Smooth muscle cell (in vitro differentiated cells): ENCODE measurements around the gene ABLIM1. TPM values are rescaled to one million over a fixed set of nuclear protein-coding genes. Genes with fewer than 3 reads are reported as not detected.

Experiments
- DNase-seq: peaks from one replicate; lab custom pipeline; 2025; ENCODE audit not compliant: unreplicated experiment; lab: John Stamatoyannopoulos, UW
- H2AFZ ChIP-seq: fragments of 200-600 bp; sonication (generic); 2 replicates; pipeline ENCODE4 v1.6.0; 2016; ENCODE audit warnings: antibody characterized with exemption, low read depth, mild to moderate bottlenecking
- H3F3A ChIP-seq: fragments of 200-600 bp; sonication (generic); 2 replicates; pipeline ENCODE4 v1.6.0; 2017; ENCODE audit warnings: antibody characterized with exemption, low read depth
- H3K27ac ChIP-seq: fragments of 200-600 bp; sonication (generic); 2 replicates; pipeline ENCODE4 v1.5.1; 2016; ENCODE audit warnings: low read depth, mild to moderate bottlenecking
- H3K27me3 ChIP-seq: fragments of 200-600 bp; sonication (generic); 2 replicates; pipeline ENCODE4 v1.6.1; 2016; ENCODE audit warnings: low read depth, mild to moderate bottlenecking
- H3K36me3 ChIP-seq: fragments of 200-600 bp; sonication (generic); 2 replicates; pipeline ENCODE4 v1.5.1; 2016; ENCODE audit warnings: low read depth
- H3K4me1 ChIP-seq: fragments of 200-600 bp; sonication (generic); 2 replicates; pipeline ENCODE4 v1.5.1; 2016; ENCODE audit warnings: low read depth
- H3K4me2 ChIP-seq: fragments of 200-600 bp; sonication (generic); 2 replicates; pipeline ENCODE4 v1.6.0; 2016; ENCODE audit warnings: mild to moderate bottlenecking
- H3K4me3 ChIP-seq: fragments of 200-600 bp; sonication (generic); 2 replicates; pipeline ENCODE4 v1.5.1; 2016; ENCODE audit warnings: mild to moderate bottlenecking
- H3K79me2 ChIP-seq: fragments of 200-600 bp; sonication (generic); 2 replicates; pipeline ENCODE4 v1.6.0; 2016; ENCODE audit warnings: low read depth, mild to moderate bottlenecking
- H3K9ac ChIP-seq: fragments of 200-600 bp; sonication (generic); 2 replicates; pipeline ENCODE4 v1.6.0; 2016; ENCODE audit warnings: low read depth
- H3K9me3 ChIP-seq: fragments of 200-600 bp; sonication (generic); replicated peaks from 2 replicates; pipeline ENCODE4 v1.5.1; 2016; ENCODE audit warnings: low read depth
- H4K20me1 ChIP-seq: fragments of 200-600 bp; sonication (generic); 2 replicates; pipeline ENCODE4 v1.6.0; 2016; ENCODE audit warnings: low read depth
- WGBS: methylation state at CpG from one replicate; pipeline ENCODE4 v1.1.7; 2016; ENCODE audit warnings: low lambda C conversion rate; 5-methylcytosine and 5-hydroxymethylcytosine counted together
- polyA plus RNA-seq: library from polyadenylated mRNA; unstranded; fragments of >200 nt; fragmentation: Nextera tagmentation; extraction: Ambion mirVana; gene quantifications from 2 replicates; pipeline ENCODE4 v1.2.1, GENCODE V29; 2016
- total RNA-seq: library from RNA; depleted of rRNA; stranded (reverse); fragments of >200 nt; gene quantifications from 2 replicates; pipeline ENCODE4 v1.2.3, GENCODE V29; 2014
- TF ChIP-seq, protein P1 (sequence below): fragments of 200-600 bp; sonication (generic); IDR thresholded peaks from 2 replicates; pipeline ENCODE4 v1.5.1; 2017; ENCODE audit warnings: borderline replicate concordance, mild to moderate bottlenecking, antibody characterized with exemption; ENCODE audit not compliant: insufficient read depth, poor library complexity, severe bottlenecking

The ABLIM1 gene
- total and polyA plus RNA-seq, 2 experiments from 2014 or later, result 1.6 to 17.6 TPM

DNA sequence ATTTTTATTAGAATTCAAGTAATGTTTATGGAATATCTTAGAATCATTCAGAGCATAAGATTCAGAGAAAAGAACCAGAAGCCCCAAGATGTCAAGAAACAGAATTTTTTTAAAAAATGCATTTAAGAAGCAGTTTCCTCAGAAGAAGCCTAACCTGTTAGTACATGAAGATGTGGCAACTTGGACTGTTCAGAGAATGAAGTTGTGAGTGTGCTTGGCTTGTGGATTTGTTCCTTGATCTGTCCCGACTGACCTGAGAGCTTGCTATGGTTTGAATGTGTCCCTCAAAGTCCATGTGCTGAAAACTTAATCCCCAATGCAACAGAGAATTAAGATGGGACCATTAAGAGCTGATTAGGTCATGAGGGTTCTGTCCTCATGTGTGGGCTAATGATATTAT lies 240.0 kb downstream of the ABLIM1 start:
- no peak for DNase-seq
- Histone ChIP-seq H3K36me3 (no peaks in the 10 kb centered on the region), H2AFZ (no peak overlapping the region), H3K4me3 (no peak overlapping the region), H3K27me3 (no peaks in the 10 kb centered on the region), H3K4me1 (no peaks in the 10 kb centered on the region), H3K4me2 (no peak overlapping the region), H3F3A (no peaks in the 10 kb centered on the region), H4K20me1 (no peaks in the 10 kb centered on the region), H3K9me3 (no peaks in the 10 kb centered on the region), H3K9ac (no peak overlapping the region), H3K79me2 (no peaks in the 10 kb centered on the region), H3K27ac (no peak overlapping the region)
- WGBS, result 62% methylated on average over 1 of the region's 1 CpG
- TF ChIP-seq, protein P1, sequence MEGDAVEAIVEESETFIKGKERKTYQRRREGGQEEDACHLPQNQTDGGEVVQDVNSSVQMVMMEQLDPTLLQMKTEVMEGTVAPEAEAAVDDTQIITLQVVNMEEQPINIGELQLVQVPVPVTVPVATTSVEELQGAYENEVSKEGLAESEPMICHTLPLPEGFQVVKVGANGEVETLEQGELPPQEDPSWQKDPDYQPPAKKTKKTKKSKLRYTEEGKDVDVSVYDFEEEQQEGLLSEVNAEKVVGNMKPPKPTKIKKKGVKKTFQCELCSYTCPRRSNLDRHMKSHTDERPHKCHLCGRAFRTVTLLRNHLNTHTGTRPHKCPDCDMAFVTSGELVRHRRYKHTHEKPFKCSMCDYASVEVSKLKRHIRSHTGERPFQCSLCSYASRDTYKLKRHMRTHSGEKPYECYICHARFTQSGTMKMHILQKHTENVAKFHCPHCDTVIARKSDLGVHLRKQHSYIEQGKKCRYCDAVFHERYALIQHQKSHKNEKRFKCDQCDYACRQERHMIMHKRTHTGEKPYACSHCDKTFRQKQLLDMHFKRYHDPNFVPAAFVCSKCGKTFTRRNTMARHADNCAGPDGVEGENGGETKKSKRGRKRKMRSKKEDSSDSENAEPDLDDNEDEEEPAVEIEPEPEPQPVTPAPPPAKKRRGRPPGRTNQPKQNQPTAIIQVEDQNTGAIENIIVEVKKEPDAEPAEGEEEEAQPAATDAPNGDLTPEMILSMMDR, result no peak

DNA sequence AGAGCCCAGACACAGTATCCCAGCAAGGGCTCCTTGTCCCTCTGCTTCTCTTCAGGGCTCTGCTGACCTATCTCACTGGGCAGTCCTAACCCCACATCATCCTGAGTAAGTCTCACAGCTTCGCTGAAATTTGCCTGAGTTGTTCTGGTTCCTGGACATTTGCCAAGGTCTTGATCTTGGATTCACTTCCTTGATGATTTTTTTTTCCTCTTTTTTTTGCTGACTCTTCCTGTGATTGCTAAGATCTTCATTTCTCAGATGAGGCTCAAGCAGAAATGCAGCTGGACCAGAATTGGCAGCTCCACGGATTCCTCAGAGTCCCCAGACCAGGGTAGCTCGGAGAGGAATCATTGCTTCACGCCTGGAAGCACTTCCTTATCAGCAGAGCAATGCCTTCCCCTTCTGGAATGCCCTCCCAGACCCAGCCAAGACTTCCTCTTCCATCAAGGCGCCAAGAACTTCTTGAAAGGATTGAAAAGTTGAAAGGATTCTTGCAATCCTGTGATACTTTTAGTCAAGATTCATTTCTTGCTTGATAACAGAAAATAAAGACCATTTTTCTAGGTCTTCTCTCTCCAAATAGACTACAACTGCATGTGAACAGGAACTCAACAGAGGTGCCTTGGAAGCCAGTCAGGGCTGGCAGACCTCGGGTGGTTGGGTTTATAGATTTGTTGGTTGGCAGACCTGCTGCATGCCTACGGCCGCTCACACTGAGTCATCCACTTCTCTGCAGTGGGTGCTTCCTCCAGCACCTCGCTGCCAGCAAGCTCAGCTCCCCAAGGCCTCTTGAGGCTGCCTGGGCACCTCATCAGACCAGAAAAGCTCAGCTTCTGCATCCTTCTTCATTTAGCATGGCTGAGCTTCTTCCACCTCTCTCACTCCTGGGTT lies 244.9 kb downstream of the ABLIM1 start:
- H4K20me1 ChIP-seq, result no peaks in the 10 kb centered on the region
- H3K4me2 ChIP-seq, result peak overlapping the region; percentile 6
- 41% methylated on average over 9 of the region's 9 CpGs for WGBS
- no peaks in the 10 kb centered on the region for H3K4me1 ChIP-seq
- TF ChIP-seq, protein P1, result no peak
- H2AFZ ChIP-seq, result no peak overlapping the region
- no peaks in the 10 kb centered on the region for H3K9me3 ChIP-seq
- H3K27ac ChIP-seq, result no peak overlapping the region
- H3F3A ChIP-seq, result peaks cover 5% of the 10 kb centered on the region
- no peak overlapping the region for H3K9ac ChIP-seq
- H3K27me3 ChIP-seq, result no peaks in the 10 kb centered on the region
- H3K36me3 ChIP-seq, result no peaks in the 10 kb centered on the region
- H3K79me2 ChIP-seq, result no peaks in the 10 kb centered on the region
- no peak for DNase-seq
- H3K4me3 ChIP-seq, result no peak overlapping the region

DNA sequence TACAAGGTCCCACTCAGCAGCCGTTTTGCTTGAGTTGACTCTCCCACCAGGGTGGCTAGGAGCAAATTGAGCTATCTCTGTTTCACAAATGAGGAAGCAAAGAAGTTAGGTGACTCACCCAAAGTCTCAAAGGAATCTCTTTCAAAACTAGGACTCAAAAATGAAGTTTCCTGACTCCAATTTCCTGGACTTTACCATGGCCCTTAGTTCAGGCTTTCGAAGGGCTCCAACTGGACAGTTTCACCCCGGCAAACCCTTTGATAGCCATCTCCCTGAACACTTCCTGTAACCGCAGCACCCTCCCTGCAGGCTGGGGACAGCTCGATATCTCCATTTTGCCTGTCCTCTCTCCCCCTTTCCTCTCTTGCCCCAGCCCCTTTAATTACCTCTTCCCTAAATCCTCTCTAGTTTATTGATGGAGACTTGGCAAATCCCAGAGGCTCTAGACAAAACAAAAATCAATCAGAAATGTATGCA lies 249.1 kb downstream of the ABLIM1 start:
- no peaks in the 10 kb centered on the region for H3K4me1 ChIP-seq
- 39% methylated on average over 5 of the region's 5 CpGs for WGBS
- no peaks in the 10 kb centered on the region for H3K9me3 ChIP-seq
- no peaks in the 10 kb centered on the region for H3K79me2 ChIP-seq
- no peak overlapping the region for H3K27ac ChIP-seq
- no peaks in the 10 kb centered on the region for H3K36me3 ChIP-seq
- H4K20me1 ChIP-seq, result no peaks in the 10 kb centered on the region
- no peak overlapping the region for H2AFZ ChIP-seq
- H3K27me3 ChIP-seq, result no peaks in the 10 kb centered on the region
- TF ChIP-seq, protein P1, result no peak
- no peak for DNase-seq
- no peak overlapping the region for H3K4me2 ChIP-seq
- H3K4me3 ChIP-seq, result no peak overlapping the region
- H3F3A ChIP-seq, result peaks cover 5% of the 10 kb centered on the region
- no peak overlapping the region for H3K9ac ChIP-seq
